Natural killer cell treated with Interleukin-12 subunit alpha and Interleukin-12 subunit beta and Interleukin-15 and Interleukin-18, amount 100 ng/mL, for 72 hours (primary cell): ENCODE measurements around the gene AGBL1. TPM values are rescaled to one million over a fixed set of nuclear protein-coding genes. Genes with fewer than 3 reads are reported as not detected.
"Not testable (repeated sequence)": the region's sequence is repeated elsewhere in the genome, so short reads cannot be mapped to it uniquely, and the experiment has no call there.

Experiments used
- ATAC-seq, 2 donors: fragments of 150-1000 bp; cut with Tn5 transposase in 1 of 2; sonication (Bioruptor Pico), chemical (Tn5 transposase) in 1 of 2; 2 replicates each; pipeline ENCODE4 v1.10.0; 2021
- DNase-seq: peaks from one replicate; pipeline ENCODE4 v3.0.0; 2022; ENCODE audit warnings: low spot score
- H3K27ac Mint-ChIP-seq, 2 donors: 1 replicate in 1 of 2; 2 replicates in 1 of 2; pipeline ENCODE4 v1.8.0; 2022; ENCODE audit warnings: mixed read lengths in 2 of 2, mild to moderate bottlenecking in 1 of 2, moderate library complexity in 1 of 2
- H3K27me3 Mint-ChIP-seq, 2 donors: 1 replicate in 1 of 2; 2 replicates in 1 of 2; pipeline ENCODE4 v1.8.0; 2022; ENCODE audit warnings: mixed read lengths in 2 of 2
- H3K36me3 Mint-ChIP-seq: one replicate; pipeline ENCODE4 v1.8.0; 2022; ENCODE audit warnings: mixed read lengths
- H3K4me1 Mint-ChIP-seq, 2 donors: 1 replicate in 1 of 2; 2 replicates in 1 of 2; pipeline ENCODE4 v1.8.0; 2022; ENCODE audit warnings: low read depth in 2 of 2, mixed read lengths in 2 of 2, mild to moderate bottlenecking in 1 of 2
- H3K4me3 Mint-ChIP-seq: one replicate; pipeline ENCODE4 v1.8.0; 2022; ENCODE audit warnings: mixed read lengths
- H3K9me3 Mint-ChIP-seq: 2 replicates; pipeline ENCODE4 v1.8.0; 2022; ENCODE audit warnings: mixed read lengths
- total RNA-seq, 2 donors: library from RNA; stranded (reverse); gene quantifications; one replicate each; pipeline ENCODE4 v1.2.3, GENCODE V29; 2022

The AGBL1 gene
- total RNA-seq, 2 donors from 2014 or later = not detected

GRCh38 chr15:86863226-86863915, 783.7 kb downstream of the AGBL1 start:
- H3K27me3 Mint-ChIP-seq = no peaks in the 10 kb centered on the region
- H3K36me3 Mint-ChIP-seq = no peaks in the 10 kb centered on the region
- no peaks in the 10 kb centered on the region for H3K4me1 Mint-ChIP-seq
- no peak overlapping the region for H3K4me3 Mint-ChIP-seq
- no peak overlapping the region for H3K27ac Mint-ChIP-seq
- H3K9me3 Mint-ChIP-seq = no peaks in the 10 kb centered on the region
- ATAC-seq (no peak), DNase-seq (no peak)

GRCh38 chr15:86865920-86866319, 786.2 kb downstream of the AGBL1 start:
- H3K4me1 Mint-ChIP-seq = no peaks in the 10 kb centered on the region
- H3K36me3 Mint-ChIP-seq = no peaks in the 10 kb centered on the region
- no peak overlapping the region for H3K4me3 Mint-ChIP-seq
- no peak overlapping the region for H3K27ac Mint-ChIP-seq
- no peaks in the 10 kb centered on the region for H3K27me3 Mint-ChIP-seq
- DNase-seq (no peak), ATAC-seq (no peak)
- H3K9me3 Mint-ChIP-seq = no peaks in the 10 kb centered on the region

DNA sequence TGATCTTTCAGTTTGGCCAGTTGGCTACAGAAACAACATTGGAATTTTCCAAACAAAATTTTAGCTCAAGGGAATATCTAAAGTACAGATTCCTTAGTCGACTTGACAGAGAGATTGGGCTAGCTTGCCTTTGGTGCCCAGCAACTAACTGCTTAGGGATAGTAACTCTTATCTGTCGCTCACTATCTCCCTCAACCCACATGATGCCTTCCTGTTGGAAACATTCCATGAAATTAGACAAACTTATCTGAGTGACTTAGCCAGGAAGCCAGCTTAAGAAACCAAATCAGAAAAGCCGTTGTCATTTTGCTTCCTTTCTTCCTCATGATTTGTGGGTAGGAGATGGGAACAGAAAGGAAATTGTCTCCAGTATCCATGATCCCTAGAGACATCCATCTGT, 791.2 kb downstream of the AGBL1 start:
- Mint-ChIP-seq H3K9me3 (peaks cover 4% of the 10 kb centered on the region), H3K4me1 (no peaks in the 10 kb centered on the region), H3K27ac (no peak overlapping the region), H3K27me3 (peaks cover 3 to 9% of the 10 kb centered on the region in 2 donors), H3K4me3 (no peak overlapping the region), H3K36me3 (no peaks in the 10 kb centered on the region)
- no peak for DNase-seq
- no peak for ATAC-seq

GRCh38 chr15:86871964-86872363, 792.3 kb downstream of the AGBL1 start:
- H3K27me3 Mint-ChIP-seq = peaks cover 3 to 9% of the 10 kb centered on the region in 2 donors
- ATAC-seq (no peak), DNase-seq (no peak)
- no peak overlapping the region for H3K4me3 Mint-ChIP-seq
- no peak overlapping the region for H3K27ac Mint-ChIP-seq
- peaks cover 4% of the 10 kb centered on the region for H3K9me3 Mint-ChIP-seq
- no peaks in the 10 kb centered on the region for H3K4me1 Mint-ChIP-seq
- H3K36me3 Mint-ChIP-seq = no peaks in the 10 kb centered on the region

- Mint-ChIP-seq H3K4me3 (no peak overlapping the region), H3K9me3 (peaks cover 4% of the 10 kb centered on the region), H3K27me3 (peaks cover 3 to 9% of the 10 kb centered on the region in 2 donors), H3K36me3 (no peaks in the 10 kb centered on the region), H3K27ac (no peak overlapping the region), H3K4me1 (no peaks in the 10 kb centered on the region)
- DNase-seq (no peak), ATAC-seq (no peak)
These were observed 793.1 kb downstream of the AGBL1 start for GRCh38 chr15:86872782-86873181.

DNA sequence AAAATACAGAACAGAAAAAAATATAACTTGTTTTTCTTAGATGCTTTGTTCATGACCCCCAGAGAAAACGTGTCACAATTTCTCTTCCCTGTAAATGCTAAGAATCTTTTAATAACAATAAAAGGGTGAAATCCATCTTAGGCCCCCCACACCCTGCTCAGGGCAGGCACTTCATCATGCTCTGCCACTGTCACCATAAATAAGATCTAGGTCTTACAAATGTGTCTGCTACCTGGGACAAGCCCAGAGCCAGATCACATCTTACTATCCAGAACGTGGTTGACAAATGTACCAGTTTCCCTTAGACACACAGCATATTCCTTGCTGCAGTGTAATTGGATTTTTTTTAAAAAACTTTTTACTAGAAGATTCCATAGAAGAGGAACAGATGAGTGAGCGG, 795.4 kb downstream of the AGBL1 start:
- Mint-ChIP-seq H3K4me1 (no peaks in the 10 kb centered on the region), H3K9me3 (peaks cover 4% of the 10 kb centered on the region), H3K27me3 (peaks cover 3 to 9% of the 10 kb centered on the region in 2 donors), H3K27ac (no peak overlapping the region), H3K4me3 (no peak overlapping the region), H3K36me3 (no peaks in the 10 kb centered on the region)
- no peak for ATAC-seq
- no peak for DNase-seq

DNA sequence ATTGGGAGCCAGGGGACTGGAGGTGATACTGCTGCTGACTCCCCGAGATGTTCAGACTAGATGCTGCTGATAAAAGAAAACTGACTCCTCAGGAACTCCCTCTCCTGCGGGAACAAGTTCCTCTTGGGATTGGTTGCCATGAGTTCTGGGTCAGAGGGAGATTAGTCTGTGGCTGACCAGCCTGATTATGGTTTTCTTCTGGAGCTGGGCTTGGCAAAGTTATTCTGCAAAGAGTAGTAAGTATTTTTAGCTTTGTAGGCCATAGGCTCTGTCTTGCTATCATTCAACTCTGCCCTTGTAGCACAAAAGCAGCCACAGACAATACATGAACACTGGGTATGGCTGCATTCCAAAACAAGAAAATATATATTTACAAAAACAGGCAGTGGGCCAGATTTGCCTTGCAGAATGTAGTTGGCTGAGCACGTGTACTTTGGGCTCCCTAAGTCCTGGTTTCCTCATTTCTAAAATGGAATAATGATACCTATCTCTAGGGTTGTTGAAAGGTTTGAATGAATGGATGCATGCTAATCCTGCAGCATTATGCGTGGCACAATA, 796.8 kb downstream of the AGBL1 start:
- Mint-ChIP-seq H3K9me3 (peaks cover 3% of the 10 kb centered on the region), H3K4me3 (no peak overlapping the region), H3K4me1 (no peaks in the 10 kb centered on the region)

GRCh38 chr15:86877171-86877631, 797.5 kb downstream of the AGBL1 start:
- H3K36me3 Mint-ChIP-seq = no peaks in the 10 kb centered on the region
- no peaks in the 10 kb centered on the region for H3K27me3 Mint-ChIP-seq
- H3K9me3 Mint-ChIP-seq = no peaks in the 10 kb centered on the region
- H3K27ac Mint-ChIP-seq = no peak overlapping the region
- H3K4me1 Mint-ChIP-seq = no peaks in the 10 kb centered on the region
- H3K4me3 Mint-ChIP-seq = no peak overlapping the region
- DNase-seq (no peak), ATAC-seq (no peak)

More for the DNA sequence above, 796.8 kb downstream of the AGBL1 start:
- no peak overlapping the region for H3K27ac Mint-ChIP-seq
- ATAC-seq (no peak), DNase-seq (no peak)
- peaks cover 2 to 5% of the 10 kb centered on the region in 2 donors for H3K27me3 Mint-ChIP-seq
- no peaks in the 10 kb centered on the region for H3K36me3 Mint-ChIP-seq

DNA sequence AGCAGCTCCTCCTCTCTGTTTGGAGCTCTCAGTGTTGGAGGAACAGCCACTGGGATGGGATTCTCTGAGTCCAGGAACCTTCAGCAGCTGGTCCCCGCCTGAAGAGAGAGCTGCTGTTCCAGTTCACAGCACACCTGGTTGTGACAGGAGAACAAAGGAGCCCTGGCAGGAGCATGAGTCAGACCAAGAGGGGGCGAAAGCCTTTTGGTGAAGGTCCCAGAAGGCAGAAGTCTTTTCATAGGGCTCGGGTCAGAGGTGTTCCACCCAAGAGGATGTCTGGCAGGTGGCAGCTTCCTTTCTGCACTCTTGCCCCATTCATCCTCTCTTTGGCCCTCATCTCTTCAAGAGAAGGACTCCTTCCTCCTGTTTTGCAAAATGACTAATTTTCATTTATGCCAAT, 799.2 kb downstream of the AGBL1 start:
- not testable (repeated sequence) for H3K4me1 Mint-ChIP-seq, H3K4me3 Mint-ChIP-seq, H3K36me3 Mint-ChIP-seq, DNase-seq, H3K9me3 Mint-ChIP-seq, H3K27ac Mint-ChIP-seq, H3K27me3 Mint-ChIP-seq
- peak in 1 of 2 donors; percentile 15 for ATAC-seq

- Mint-ChIP-seq H3K27ac (no peak overlapping the region), H3K4me1 (no peaks in the 10 kb centered on the region), H3K9me3 (no peaks in the 10 kb centered on the region), H3K36me3 (no peaks in the 10 kb centered on the region), H3K27me3 (peaks cover 0 to 6% of the 10 kb centered on the region in 2 donors), H3K4me3 (no peak overlapping the region)
- ATAC-seq (no peak), DNase-seq (no peak)
These were observed 799.9 kb downstream of the AGBL1 start for GRCh38 chr15:86879250-86880229.

DNA sequence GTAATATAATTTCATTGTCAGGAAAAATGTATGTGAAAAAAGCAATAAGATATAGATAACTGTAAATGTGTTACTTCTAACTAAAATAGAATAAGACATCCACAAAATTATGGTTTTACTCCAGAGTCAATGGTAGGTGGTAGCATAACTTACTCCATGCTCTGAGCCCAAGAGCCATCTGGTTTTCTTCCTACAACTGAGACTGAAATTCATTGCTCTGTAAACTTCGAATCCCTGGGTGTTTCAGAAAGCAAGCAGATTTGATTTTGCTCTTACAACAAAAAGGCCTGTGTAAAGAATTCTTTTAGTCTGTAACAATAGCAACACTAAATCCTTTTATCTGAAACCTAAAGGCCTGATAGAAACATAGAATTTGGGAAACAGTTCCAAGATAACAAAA, 805.9 kb downstream of the AGBL1 start:
- DNase-seq (no peak), ATAC-seq (no peak)
- Mint-ChIP-seq H3K27ac (no peak overlapping the region), H3K9me3 (no peaks in the 10 kb centered on the region), H3K4me1 (no peaks in the 10 kb centered on the region), H3K27me3 (peaks cover 0 to 13% of the 10 kb centered on the region in 2 donors), H3K4me3 (no peak overlapping the region), H3K36me3 (no peaks in the 10 kb centered on the region)

- no peak for ATAC-seq
These were observed 813.2 kb downstream of the AGBL1 start for GRCh38 chr15:86892774-86893449.

GRCh38 chr15:86894269-86894668, 814.6 kb downstream of the AGBL1 start:
- no peak overlapping the region for H3K27ac Mint-ChIP-seq
- peaks cover 0 to 32% of the 10 kb centered on the region in 2 donors for H3K27me3 Mint-ChIP-seq
- no peak for ATAC-seq
- peaks cover 18% of the 10 kb centered on the region for H3K9me3 Mint-ChIP-seq
- no peaks in the 10 kb centered on the region for H3K36me3 Mint-ChIP-seq
- H3K4me3 Mint-ChIP-seq = no peak overlapping the region
- H3K4me1 Mint-ChIP-seq = no peaks in the 10 kb centered on the region
- no peak for DNase-seq

More at GRCh38 chr15:86892774-86893449, 813.2 kb downstream of the AGBL1 start:
- Mint-ChIP-seq H3K4me1 (no peaks in the 10 kb centered on the region), H3K4me3 (no peak overlapping the region), H3K27ac (no peak overlapping the region), H3K27me3 (peaks cover 0 to 32% of the 10 kb centered on the region in 2 donors), H3K36me3 (no peaks in the 10 kb centered on the region), H3K9me3 (peaks cover 7% of the 10 kb centered on the region)
- DNase-seq = no peak
